Measurements from ENCODE around the gene AURKA. TPM values are rescaled to one million over a fixed set of nuclear protein-coding genes. Genes with fewer than 3 reads are reported as not detected.

Gene AURKA
- total and polyA plus RNA-seq, 9 of the 15 experiments (the other 6 are each of a cell fraction or from before 2014, with no cell fraction given): 72.7 to 162 (median 113) TPM

DNA sequence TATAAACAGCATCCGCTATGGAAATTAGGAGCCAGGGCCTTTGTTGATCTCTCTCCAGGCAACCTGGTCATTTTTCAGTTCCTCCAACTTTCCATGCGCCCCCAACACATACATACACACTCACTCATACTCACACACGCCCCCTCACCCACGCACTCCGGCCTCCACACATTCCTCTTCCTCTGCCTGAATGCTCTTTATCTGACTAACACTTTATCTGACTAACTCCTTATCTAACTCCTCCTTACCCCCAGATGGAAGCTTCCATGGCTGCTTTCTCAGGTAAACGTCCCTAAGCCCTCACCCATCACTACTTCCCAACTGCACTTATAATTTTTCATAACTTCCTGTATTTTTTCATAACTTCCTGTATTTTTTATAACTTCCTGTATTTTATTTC is 37.5 kb upstream of the AURKA start (continued):
- TF ChIP-seq ZNF407 (IDR thresholded peaks at IDR 0.05; ENCODE audit: low read depth): no peak
- peak; percentile 46; the same call in 1 of the 2 replicates for TF ChIP-seq SMARCC2 (IDR thresholded peaks at IDR 0.05; ENCODE audit: low read depth)
- TF ChIP-seq CREBBP (IDR thresholded peaks at IDR 0.05; ENCODE audit: low read depth, low read length): no peak
- peak; percentile 69; the same call in 1 of the 2 replicates for TF ChIP-seq HMBOX1 (IDR thresholded peaks at IDR 0.05)
- TF ChIP-seq TFAP4 (CRISPR knock-in tag; IDR thresholded peaks at IDR 0.05; ENCODE audit: borderline replicate concordance): no peak
- TF ChIP-seq TOE1 (IDR thresholded peaks at IDR 0.05; ENCODE audit: borderline replicate concordance): no peak
- TF ChIP-seq TOE1 (CRISPR knock-in tag; IDR thresholded peaks at IDR 0.05; ENCODE audit: borderline replicate concordance, low read depth): no peak
- no peak for TF ChIP-seq ZNF263 (CRISPR knock-in tag; IDR thresholded peaks at IDR 0.05; ENCODE audit: borderline replicate concordance)
- TF ChIP-seq, protein P1, sequence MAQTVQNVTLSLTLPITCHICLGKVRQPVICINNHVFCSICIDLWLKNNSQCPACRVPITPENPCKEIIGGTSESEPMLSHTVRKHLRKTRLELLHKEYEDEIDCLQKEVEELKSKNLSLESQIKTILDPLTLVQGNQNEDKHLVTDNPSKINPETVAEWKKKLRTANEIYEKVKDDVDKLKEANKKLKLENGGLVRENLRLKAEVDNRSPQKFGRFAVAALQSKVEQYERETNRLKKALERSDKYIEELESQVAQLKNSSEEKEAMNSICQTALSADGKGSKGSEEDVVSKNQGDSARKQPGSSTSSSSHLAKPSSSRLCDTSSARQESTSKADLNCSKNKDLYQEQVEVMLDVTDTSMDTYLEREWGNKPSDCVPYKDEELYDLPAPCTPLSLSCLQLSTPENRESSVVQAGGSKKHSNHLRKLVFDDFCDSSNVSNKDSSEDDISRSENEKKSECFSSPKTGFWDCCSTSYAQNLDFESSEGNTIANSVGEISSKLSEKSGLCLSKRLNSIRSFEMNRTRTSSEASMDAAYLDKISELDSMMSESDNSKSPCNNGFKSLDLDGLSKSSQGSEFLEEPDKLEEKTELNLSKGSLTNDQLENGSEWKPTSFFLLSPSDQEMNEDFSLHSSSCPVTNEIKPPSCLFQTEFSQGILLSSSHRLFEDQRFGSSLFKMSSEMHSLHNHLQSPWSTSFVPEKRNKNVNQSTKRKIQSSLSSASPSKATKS (CRISPR knock-in tag; IDR thresholded peaks at IDR 0.05): no peak
- no peak; the same call in 1 of the 2 replicates for TF ChIP-seq ZBTB7A (IDR thresholded peaks at IDR 0.05; ENCODE audit: borderline replicate concordance, control insufficient read depth, low read depth, low read length)
- no peak for TF ChIP-seq PHF20 (IDR thresholded peaks at IDR 0.05; ENCODE audit: partially characterized antibody)
- TF ChIP-seq, protein P2, sequence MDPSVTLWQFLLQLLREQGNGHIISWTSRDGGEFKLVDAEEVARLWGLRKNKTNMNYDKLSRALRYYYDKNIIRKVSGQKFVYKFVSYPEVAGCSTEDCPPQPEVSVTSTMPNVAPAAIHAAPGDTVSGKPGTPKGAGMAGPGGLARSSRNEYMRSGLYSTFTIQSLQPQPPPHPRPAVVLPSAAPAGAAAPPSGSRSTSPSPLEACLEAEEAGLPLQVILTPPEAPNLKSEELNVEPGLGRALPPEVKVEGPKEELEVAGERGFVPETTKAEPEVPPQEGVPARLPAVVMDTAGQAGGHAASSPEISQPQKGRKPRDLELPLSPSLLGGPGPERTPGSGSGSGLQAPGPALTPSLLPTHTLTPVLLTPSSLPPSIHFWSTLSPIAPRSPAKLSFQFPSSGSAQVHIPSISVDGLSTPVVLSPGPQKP (CRISPR knock-in tag; IDR thresholded peaks at IDR 0.05): no peak
- TF ChIP-seq PHB (CRISPR knock-in tag; IDR thresholded peaks at IDR 0.05): no peak
- TF ChIP-seq ZNF134 (CRISPR knock-in tag; conservative IDR thresholded peaks at IDR 0.05): no peak

Measured in K562 (cell line).